HepG2 (cell line): ENCODE data around the gene TRPC4AP. TPM values are rescaled to one million over a fixed set of nuclear protein-coding genes. Genes with fewer than 3 reads are reported as not detected.

Experiments
- AGO2 ChIP-seq: fragments of 200-400 bp; formaldehyde crosslinking; optimal IDR thresholded peaks from 2 replicates; pipeline ENCODE3; 2017; ENCODE audit warnings: mild to moderate bottlenecking, low read depth, low read length, moderate library complexity
- FIP1L1 ChIP-seq: fragments of 200-400 bp; formaldehyde crosslinking; IDR thresholded peaks from 2 replicates; pipeline ENCODE4 v1.6.1; 2018; ENCODE audit warnings: low read depth, mild to moderate bottlenecking, low read length, moderate library complexity, borderline replicate concordance; ENCODE audit not compliant: insufficient read depth
- FOSL2 ChIP-seq: sonication (generic); formaldehyde crosslinking; IDR thresholded peaks from 2 replicates; pipeline ENCODE4 v1.4.0; 2020; ENCODE audit warnings: missing genetic modification reagents
- FOXP1 ChIP-seq, 2 experiments: fragments of 450-650 bp in 1 of 2; IDR thresholded peaks; 2 replicates each; pipeline ENCODE4 v1.6.1; 2017 to 2018; ENCODE audit warnings: antibody characterized with exemption in 1 of 2
- HOXD1 ChIP-seq: sonication (generic); formaldehyde crosslinking; IDR thresholded peaks from 2 replicates; pipeline ENCODE4 v1.5.0; 2020; ENCODE audit warnings: missing genetic modification reagents
- RCOR2 ChIP-seq: IDR thresholded peaks from 2 replicates; pipeline ENCODE4 v1.6.1; 2016; ENCODE audit warnings: missing biosample characterization, missing genetic modification reagents
- SALL1 ChIP-seq: sonication (generic); formaldehyde crosslinking; IDR thresholded peaks from 2 replicates; pipeline ENCODE4 v1.8.0; 2022; ENCODE audit warnings: mild to moderate bottlenecking, missing genetic modification reagents
- SALL2 ChIP-seq: sonication (generic); formaldehyde crosslinking; IDR thresholded peaks from 2 replicates; pipeline ENCODE4 v1.8.1; 2023; ENCODE audit warnings: mild to moderate bottlenecking, missing genetic modification reagents, inconsistent platforms
- SRSF4 ChIP-seq: fragments of 200-400 bp; formaldehyde crosslinking; IDR thresholded peaks from one replicate; pipeline ENCODE4 v1.6.1; 2018; ENCODE audit warnings: mild to moderate bottlenecking, low read depth, low read length, moderate library complexity; ENCODE audit not compliant: poor library complexity, severe bottlenecking
- ZMAT3 ChIP-seq: sonication (generic); formaldehyde crosslinking; conservative IDR thresholded peaks from 2 replicates; pipeline ENCODE4 v1.7.0; 2021; ENCODE audit warnings: missing genetic modification reagents
- ZNF160 ChIP-seq: sonication (generic); formaldehyde crosslinking; IDR thresholded peaks from 2 replicates; pipeline ENCODE4 v1.8.0; 2022; ENCODE audit warnings: mild to moderate bottlenecking, inconsistent platforms, missing genetic modification reagents
- ZNF256 ChIP-seq: sonication (generic); formaldehyde crosslinking; conservative IDR thresholded peaks from 2 replicates; pipeline ENCODE4 v1.4.0; 2020; ENCODE audit warnings: missing genetic modification reagents
- ZNF296 ChIP-seq: sonication (generic); formaldehyde crosslinking; conservative IDR thresholded peaks from 2 replicates; pipeline ENCODE4 v1.5.0; 2020; ENCODE audit warnings: mild to moderate bottlenecking, missing genetic modification reagents
- ZNF484 ChIP-seq: sonication (generic); formaldehyde crosslinking; IDR thresholded peaks from 2 replicates; pipeline ENCODE4 v1.5.1; 2020; ENCODE audit warnings: mild to moderate bottlenecking, low read depth, missing genetic modification reagents, borderline replicate concordance
- ZNF496 ChIP-seq: sonication (generic); formaldehyde crosslinking; IDR thresholded peaks from 2 replicates; pipeline ENCODE4 v1.8.1; 2023; ENCODE audit warnings: mild to moderate bottlenecking, moderate library complexity, missing genetic modification reagents; ENCODE audit not compliant: insufficient replicate concordance
- ZNF589 ChIP-seq: sonication (generic); formaldehyde crosslinking; conservative IDR thresholded peaks from 2 replicates; pipeline ENCODE4 v1.8.0; 2022; ENCODE audit warnings: mild to moderate bottlenecking, moderate library complexity, missing genetic modification reagents
- polyA plus RNA-seq, 8 experiments: library from polyadenylated mRNA; depleted of rRNA in 3 of 8; stranded (reverse) in 7 of 8; unstranded in 1 of 8; fragments of >200 nt; fragmentation: Illumina TruSeq in 4 of 8; extraction: Trizol in 4 of 8; gene quantifications; 2 replicates each; pipeline versions ENCODE4 v1.2.1 to v1.2.3, GENCODE V29; 2011 to 2016; ENCODE audit warnings: low read depth in 4 of 8, missing spikeins in 1 of 8, mixed read lengths in 1 of 8; ENCODE audit not compliant: insufficient read depth in 1 of 8
- total RNA-seq, 5 experiments: library from RNA; depleted of rRNA; stranded (reverse); fragments of >200 nt; fragmentation: Illumina TruSeq; extraction: Trizol; gene quantifications; 2 replicates each; pipeline ENCODE4 v1.2.3, GENCODE V29; 2016; ENCODE audit warnings: low read depth in 1 of 5
- TF ChIP-seq, protein P1 (sequence below), 2 experiments: fragments of 450-650 bp in 1 of 2; sonication (generic) in 1 of 2; formaldehyde crosslinking; IDR thresholded peaks; 2 replicates each; pipeline versions ENCODE4 v1.5.0 to v1.8.0; 2020 to 2022; ENCODE audit warnings: mild to moderate bottlenecking in 1 of 2, missing genetic modification reagents in 1 of 2
- TF ChIP-seq, protein P2 (sequence below): sonication (generic); formaldehyde crosslinking; IDR thresholded peaks from 2 replicates; pipeline ENCODE4 v1.5.1; 2020; ENCODE audit warnings: mild to moderate bottlenecking, missing genetic modification reagents, borderline replicate concordance
- TF ChIP-seq, protein P3 (sequence below): sonication (generic); formaldehyde crosslinking; IDR thresholded peaks from 2 replicates; pipeline ENCODE4 v1.4.0; 2020; ENCODE audit warnings: mild to moderate bottlenecking, missing genetic modification reagents
- TF ChIP-seq, protein P4 (sequence below): sonication (generic); formaldehyde crosslinking; conservative IDR thresholded peaks from 2 replicates; pipeline ENCODE4 v1.5.0; 2020; ENCODE audit warnings: missing genetic modification reagents
- TF ChIP-seq, protein P5 (sequence below): IDR thresholded peaks from 2 replicates; pipeline ENCODE4 v1.6.1; 2016; ENCODE audit warnings: control low read depth
- TF ChIP-seq, protein P6 (sequence below): sonication (generic); formaldehyde crosslinking; IDR thresholded peaks from 2 replicates; pipeline ENCODE4 v1.8.1; 2023; ENCODE audit warnings: missing genetic modification reagents, mild to moderate bottlenecking, borderline replicate concordance

The TRPC4AP gene
- total and polyA plus RNA-seq, 2 of the 13 experiments (the other 11 are each of a cell fraction or from before 2014, with no cell fraction given): 136 to 137 TPM

DNA sequence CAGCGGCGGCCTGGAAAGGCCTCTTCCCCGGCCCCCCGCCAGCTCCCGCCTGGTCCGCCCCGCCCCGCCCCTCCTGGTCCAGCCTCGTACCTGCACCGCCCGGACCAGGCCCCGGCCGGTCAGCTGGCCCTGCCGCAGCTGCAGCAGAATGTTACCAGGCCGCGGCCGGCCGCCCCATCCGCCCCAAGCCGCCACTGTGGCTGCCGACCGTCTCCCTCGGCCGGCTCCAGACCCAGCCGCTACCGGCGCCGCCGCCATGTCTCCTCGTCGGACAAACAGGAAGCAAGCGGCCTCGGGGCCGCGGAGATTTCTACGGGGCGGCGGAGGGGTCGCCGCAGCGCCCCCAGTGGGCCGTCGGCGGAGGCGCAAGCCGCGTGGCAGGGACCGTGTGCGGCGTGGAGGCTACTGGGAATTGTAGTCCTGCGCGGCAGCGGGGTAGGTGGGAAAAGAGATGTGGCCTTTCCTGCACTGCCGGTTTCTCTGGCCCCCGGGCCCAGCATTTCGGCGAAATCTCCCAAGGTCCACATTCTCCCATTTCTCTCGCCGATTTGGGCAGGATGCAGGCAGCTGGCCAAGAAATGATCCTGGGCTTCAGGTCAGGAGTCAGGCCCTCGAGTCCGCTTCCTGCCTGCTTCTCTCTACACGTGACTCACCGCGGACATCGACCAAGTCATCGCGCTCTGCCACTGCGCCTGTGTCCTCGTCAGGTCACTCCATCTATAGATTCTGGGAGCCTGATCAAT is at the start of gene TRPC4AP (continued):
- TF ChIP-seq, protein P1, sequence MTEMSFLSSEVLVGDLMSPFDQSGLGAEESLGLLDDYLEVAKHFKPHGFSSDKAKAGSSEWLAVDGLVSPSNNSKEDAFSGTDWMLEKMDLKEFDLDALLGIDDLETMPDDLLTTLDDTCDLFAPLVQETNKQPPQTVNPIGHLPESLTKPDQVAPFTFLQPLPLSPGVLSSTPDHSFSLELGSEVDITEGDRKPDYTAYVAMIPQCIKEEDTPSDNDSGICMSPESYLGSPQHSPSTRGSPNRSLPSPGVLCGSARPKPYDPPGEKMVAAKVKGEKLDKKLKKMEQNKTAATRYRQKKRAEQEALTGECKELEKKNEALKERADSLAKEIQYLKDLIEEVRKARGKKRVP (CRISPR knock-in tag; IDR thresholded peaks at IDR 0.05): peak in 1 of 2 experiments; percentile 46; a peak in 1 of 4 replicates
- TF ChIP-seq HOXD1 (CRISPR knock-in tag): peak; percentile 95
- TF ChIP-seq, protein P2, sequence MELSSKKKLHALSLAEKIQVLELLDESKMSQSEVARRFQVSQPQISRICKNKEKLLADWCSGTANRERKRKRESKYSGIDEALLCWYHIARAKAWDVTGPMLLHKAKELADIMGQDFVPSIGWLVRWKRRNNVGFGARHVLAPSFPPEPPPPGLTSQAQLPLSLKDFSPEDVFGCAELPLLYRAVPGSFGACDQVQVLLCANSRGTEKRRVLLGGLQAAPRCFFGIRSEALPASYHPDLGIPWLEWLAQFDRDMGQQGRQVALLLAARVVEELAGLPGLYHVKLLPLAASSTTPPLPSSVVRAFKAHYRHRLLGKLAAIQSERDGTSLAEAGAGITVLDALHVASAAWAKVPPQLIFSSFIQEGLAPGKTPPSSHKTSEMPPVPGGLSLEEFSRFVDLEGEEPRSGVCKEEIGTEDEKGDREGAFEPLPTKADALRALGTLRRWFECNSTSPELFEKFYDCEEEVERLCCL (CRISPR knock-in tag): peak; percentile 97
- TF ChIP-seq FOXP1 (IDR thresholded peaks at IDR 0.05): no peak
- TF ChIP-seq FOXP1 (CRISPR knock-in tag; IDR thresholded peaks at IDR 0.05): no peak
- no peak for TF ChIP-seq ZNF496 (CRISPR knock-in tag)
- TF ChIP-seq ZNF160 (CRISPR knock-in tag): peak; percentile 57
- TF ChIP-seq ZNF484 (CRISPR knock-in tag): no peak; the same call in 1 of the 2 replicates
- TF ChIP-seq AGO2: peak; percentile 85
- peak; percentile 87; the same call in 1 of the 2 replicates for TF ChIP-seq ZNF256 (CRISPR knock-in tag)
- TF ChIP-seq FIP1L1: peak; percentile 77; the same call in 1 of the 2 replicates
- TF ChIP-seq SALL2 (CRISPR knock-in tag): peak; percentile 100
- TF ChIP-seq, protein P3, sequence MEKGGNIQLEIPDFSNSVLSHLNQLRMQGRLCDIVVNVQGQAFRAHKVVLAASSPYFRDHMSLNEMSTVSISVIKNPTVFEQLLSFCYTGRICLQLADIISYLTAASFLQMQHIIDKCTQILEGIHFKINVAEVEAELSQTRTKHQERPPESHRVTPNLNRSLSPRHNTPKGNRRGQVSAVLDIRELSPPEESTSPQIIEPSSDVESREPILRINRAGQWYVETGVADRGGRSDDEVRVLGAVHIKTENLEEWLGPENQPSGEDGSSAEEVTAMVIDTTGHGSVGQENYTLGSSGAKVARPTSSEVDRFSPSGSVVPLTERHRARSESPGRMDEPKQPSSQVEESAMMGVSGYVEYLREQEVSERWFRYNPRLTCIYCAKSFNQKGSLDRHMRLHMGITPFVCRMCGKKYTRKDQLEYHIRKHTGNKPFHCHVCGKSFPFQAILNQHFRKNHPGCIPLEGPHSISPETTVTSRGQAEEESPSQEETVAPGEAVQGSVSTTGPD (CRISPR knock-in tag): peak; percentile 30; the same call in 1 of the 2 replicates
- TF ChIP-seq, protein P4, sequence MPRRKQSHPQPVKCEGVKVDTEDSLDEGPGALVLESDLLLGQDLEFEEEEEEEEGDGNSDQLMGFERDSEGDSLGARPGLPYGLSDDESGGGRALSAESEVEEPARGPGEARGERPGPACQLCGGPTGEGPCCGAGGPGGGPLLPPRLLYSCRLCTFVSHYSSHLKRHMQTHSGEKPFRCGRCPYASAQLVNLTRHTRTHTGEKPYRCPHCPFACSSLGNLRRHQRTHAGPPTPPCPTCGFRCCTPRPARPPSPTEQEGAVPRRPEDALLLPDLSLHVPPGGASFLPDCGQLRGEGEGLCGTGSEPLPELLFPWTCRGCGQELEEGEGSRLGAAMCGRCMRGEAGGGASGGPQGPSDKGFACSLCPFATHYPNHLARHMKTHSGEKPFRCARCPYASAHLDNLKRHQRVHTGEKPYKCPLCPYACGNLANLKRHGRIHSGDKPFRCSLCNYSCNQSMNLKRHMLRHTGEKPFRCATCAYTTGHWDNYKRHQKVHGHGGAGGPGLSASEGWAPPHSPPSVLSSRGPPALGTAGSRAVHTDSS (CRISPR knock-in tag): peak; percentile 71; the same call in 1 of the 2 replicates
- peak; percentile 93; the same call in 1 of the 2 replicates for TF ChIP-seq ZMAT3 (CRISPR knock-in tag)
- peak; percentile 78 for TF ChIP-seq RCOR2 (CRISPR knock-in tag)
- TF ChIP-seq SALL1 (CRISPR knock-in tag): peak; percentile 97
- TF ChIP-seq, protein P5, sequence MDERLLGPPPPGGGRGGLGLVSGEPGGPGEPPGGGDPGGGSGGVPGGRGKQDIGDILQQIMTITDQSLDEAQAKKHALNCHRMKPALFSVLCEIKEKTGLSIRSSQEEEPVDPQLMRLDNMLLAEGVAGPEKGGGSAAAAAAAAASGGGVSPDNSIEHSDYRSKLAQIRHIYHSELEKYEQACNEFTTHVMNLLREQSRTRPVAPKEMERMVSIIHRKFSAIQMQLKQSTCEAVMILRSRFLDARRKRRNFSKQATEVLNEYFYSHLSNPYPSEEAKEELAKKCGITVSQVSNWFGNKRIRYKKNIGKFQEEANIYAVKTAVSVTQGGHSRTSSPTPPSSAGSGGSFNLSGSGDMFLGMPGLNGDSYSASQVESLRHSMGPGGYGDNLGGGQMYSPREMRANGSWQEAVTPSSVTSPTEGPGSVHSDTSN (CRISPR knock-in tag): no peak
- peak; percentile 94; the same call in 1 of the 2 replicates for TF ChIP-seq ZNF296 (CRISPR knock-in tag)
- TF ChIP-seq ZNF589: peak; percentile 97
- no peak for TF ChIP-seq SRSF4
- TF ChIP-seq, protein P6, sequence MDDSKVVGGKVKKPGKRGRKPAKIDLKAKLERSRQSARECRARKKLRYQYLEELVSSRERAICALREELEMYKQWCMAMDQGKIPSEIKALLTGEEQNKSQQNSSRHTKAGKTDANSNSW: 0 out of 2 replicates have a peak, but pooled peaks have one; percentile 50
- peak; percentile 86 for TF ChIP-seq FOSL2 (CRISPR knock-in tag)
